ENCODE data around the gene UNC13C. TPM values are rescaled to one million over a fixed set of nuclear protein-coding genes. Genes with fewer than 3 reads are reported as not detected.
A peak's percentile ranks its signal among the peaks of the same experiment; 100 is the strongest.

The UNC13C gene
- total RNA-seq, 2 experiments from 2014 or later, result not detected

GRCh38 chr15:54064365-54064764 is 86.1 kb downstream of the UNC13C start:
- no peaks in the 10 kb centered on the region for H3K27me3 Mint-ChIP-seq
- H3K36me3 Mint-ChIP-seq, result no peaks in the 10 kb centered on the region
- DNase-seq, result no peak
- H3K9me3 Mint-ChIP-seq, result peaks cover 5% of the 10 kb centered on the region
- no peak overlapping the region for H3K4me3 Mint-ChIP-seq
- H3K4me1 Mint-ChIP-seq, result no peaks in the 10 kb centered on the region
- no peak overlapping the region for H3K27ac Mint-ChIP-seq

- no peak for DNase-seq
- Mint-ChIP-seq H3K4me1 (no peaks in the 10 kb centered on the region), H3K27ac (no peak overlapping the region), H3K4me3 (no peak overlapping the region), H3K27me3 (no peaks in the 10 kb centered on the region), H3K36me3 (no peaks in the 10 kb centered on the region), H3K9me3 (peaks cover 2% of the 10 kb centered on the region)
Measured at GRCh38 chr15:54066403-54066802, 88.2 kb downstream of the UNC13C start.

GRCh38 chr15:54082836-54083492 is 104.7 kb downstream of the UNC13C start:
- H3K36me3 Mint-ChIP-seq, result no peaks in the 10 kb centered on the region
- no peaks in the 10 kb centered on the region for H3K9me3 Mint-ChIP-seq
- DNase-seq, result peak; percentile 1
- H3K27me3 Mint-ChIP-seq, result peaks cover 16% of the 10 kb centered on the region
- no peak overlapping the region for H3K27ac Mint-ChIP-seq
- H3K4me3 Mint-ChIP-seq, result no peak overlapping the region
- H3K4me1 Mint-ChIP-seq, result no peaks in the 10 kb centered on the region

- H3K4me1 Mint-ChIP-seq, result no peaks in the 10 kb centered on the region
- H3K9me3 Mint-ChIP-seq, result no peaks in the 10 kb centered on the region
- no peaks in the 10 kb centered on the region for H3K36me3 Mint-ChIP-seq
- no peak overlapping the region for H3K4me3 Mint-ChIP-seq
- peaks cover 16% of the 10 kb centered on the region for H3K27me3 Mint-ChIP-seq
- no peak overlapping the region for H3K27ac Mint-ChIP-seq
- DNase-seq, result no peak
Measured at GRCh38 chr15:54083501-54083900, 105.3 kb downstream of the UNC13C start.

- H3K36me3 Mint-ChIP-seq, result no peaks in the 10 kb centered on the region
- H3K9me3 Mint-ChIP-seq, result no peaks in the 10 kb centered on the region
- no peak overlapping the region for H3K27ac Mint-ChIP-seq
- no peak overlapping the region for H3K4me3 Mint-ChIP-seq
- no peaks in the 10 kb centered on the region for H3K4me1 Mint-ChIP-seq
- no peak for DNase-seq
- H3K27me3 Mint-ChIP-seq, result peaks cover 16% of the 10 kb centered on the region
Measured at GRCh38 chr15:54083991-54084390, 105.8 kb downstream of the UNC13C start.

- peaks cover 10% of the 10 kb centered on the region for H3K27me3 Mint-ChIP-seq
- no peak overlapping the region for H3K27ac Mint-ChIP-seq
- H3K36me3 Mint-ChIP-seq, result no peaks in the 10 kb centered on the region
- H3K9me3 Mint-ChIP-seq, result no peaks in the 10 kb centered on the region
- no peaks in the 10 kb centered on the region for H3K4me1 Mint-ChIP-seq
- H3K4me3 Mint-ChIP-seq, result no peak overlapping the region
- no peak for DNase-seq
Measured at GRCh38 chr15:54088837-54089236, 110.6 kb downstream of the UNC13C start.

GRCh38 chr15:54089776-54090175 is 111.5 kb downstream of the UNC13C start:
- no peaks in the 10 kb centered on the region for H3K4me1 Mint-ChIP-seq
- no peak for DNase-seq
- no peaks in the 10 kb centered on the region for H3K9me3 Mint-ChIP-seq
- H3K36me3 Mint-ChIP-seq, result no peaks in the 10 kb centered on the region
- H3K27ac Mint-ChIP-seq, result no peak overlapping the region
- peaks cover 6% of the 10 kb centered on the region for H3K27me3 Mint-ChIP-seq
- no peak overlapping the region for H3K4me3 Mint-ChIP-seq

- no peak for DNase-seq
- Mint-ChIP-seq H3K9me3 (no peaks in the 10 kb centered on the region), H3K27ac (no peak overlapping the region), H3K4me3 (no peak overlapping the region), H3K36me3 (no peaks in the 10 kb centered on the region), H3K4me1 (no peaks in the 10 kb centered on the region), H3K27me3 (peaks cover 6% of the 10 kb centered on the region)
Measured at GRCh38 chr15:54091651-54092050, 113.4 kb downstream of the UNC13C start.

GRCh38 chr15:54094661-54095060 is 116.4 kb downstream of the UNC13C start:
- Mint-ChIP-seq H3K9me3 (no peaks in the 10 kb centered on the region), H3K27me3 (no peaks in the 10 kb centered on the region), H3K4me3 (no peak overlapping the region), H3K4me1 (no peaks in the 10 kb centered on the region), H3K27ac (no peak overlapping the region), H3K36me3 (no peaks in the 10 kb centered on the region)
- no peak for DNase-seq

- no peaks in the 10 kb centered on the region for H3K27me3 Mint-ChIP-seq
- H3K4me1 Mint-ChIP-seq, result no peaks in the 10 kb centered on the region
- H3K4me3 Mint-ChIP-seq, result no peak overlapping the region
- no peak overlapping the region for H3K27ac Mint-ChIP-seq
- H3K9me3 Mint-ChIP-seq, result no peaks in the 10 kb centered on the region
- no peaks in the 10 kb centered on the region for H3K36me3 Mint-ChIP-seq
- no peak for DNase-seq
Measured at GRCh38 chr15:54097019-54097418, 118.8 kb downstream of the UNC13C start.

- Mint-ChIP-seq H3K27ac (no peak overlapping the region), H3K36me3 (no peaks in the 10 kb centered on the region), H3K27me3 (no peaks in the 10 kb centered on the region), H3K9me3 (no peaks in the 10 kb centered on the region), H3K4me3 (no peak overlapping the region), H3K4me1 (no peaks in the 10 kb centered on the region)
- no peak for DNase-seq
Measured at GRCh38 chr15:54099010-54099409, 120.8 kb downstream of the UNC13C start.

GRCh38 chr15:54101664-54102270 is 123.5 kb downstream of the UNC13C start:
- H3K4me3 Mint-ChIP-seq, result no peak overlapping the region
- no peak for DNase-seq
- no peaks in the 10 kb centered on the region for H3K9me3 Mint-ChIP-seq
- no peaks in the 10 kb centered on the region for H3K27me3 Mint-ChIP-seq
- no peaks in the 10 kb centered on the region for H3K4me1 Mint-ChIP-seq
- no peaks in the 10 kb centered on the region for H3K36me3 Mint-ChIP-seq
- H3K27ac Mint-ChIP-seq, result no peak overlapping the region

- H3K36me3 Mint-ChIP-seq, result no peaks in the 10 kb centered on the region
- H3K27me3 Mint-ChIP-seq, result no peaks in the 10 kb centered on the region
- H3K27ac Mint-ChIP-seq, result no peak overlapping the region
- no peak overlapping the region for H3K4me3 Mint-ChIP-seq
- H3K4me1 Mint-ChIP-seq, result no peaks in the 10 kb centered on the region
- no peak for DNase-seq
- no peaks in the 10 kb centered on the region for H3K9me3 Mint-ChIP-seq
Measured at GRCh38 chr15:54102704-54103103, 124.5 kb downstream of the UNC13C start.

GRCh38 chr15:54109014-54109413 is 130.8 kb downstream of the UNC13C start:
- Mint-ChIP-seq H3K4me3 (no peak overlapping the region), H3K27me3 (no peaks in the 10 kb centered on the region), H3K4me1 (no peaks in the 10 kb centered on the region), H3K27ac (no peak overlapping the region), H3K36me3 (no peaks in the 10 kb centered on the region), H3K9me3 (no peaks in the 10 kb centered on the region)
- no peak for DNase-seq

- Mint-ChIP-seq H3K9me3 (peaks cover 6% of the 10 kb centered on the region), H3K4me3 (no peak overlapping the region), H3K27me3 (peaks cover 8% of the 10 kb centered on the region), H3K36me3 (no peaks in the 10 kb centered on the region), H3K27ac (no peak overlapping the region), H3K4me1 (no peaks in the 10 kb centered on the region)
- DNase-seq, result no peak
Measured at GRCh38 chr15:54119051-54119450, 140.8 kb downstream of the UNC13C start.

- no peak for DNase-seq
- Mint-ChIP-seq H3K4me3 (no peak overlapping the region), H3K9me3 (peaks cover 6% of the 10 kb centered on the region), H3K27me3 (peaks cover 8% of the 10 kb centered on the region), H3K27ac (no peak overlapping the region), H3K4me1 (no peaks in the 10 kb centered on the region), H3K36me3 (no peaks in the 10 kb centered on the region)
Measured at GRCh38 chr15:54120949-54121463, 142.8 kb downstream of the UNC13C start.
